Caco-2 (cell line): ENCODE results near the gene NEDD4L. TPM values are rescaled to one million over a fixed set of nuclear protein-coding genes. Genes with fewer than 3 reads are reported as not detected.

ENCODE experiments used
- BruUV-seq: library from RNA; stranded (reverse); fragments of 400-500 nt; replicated peaks from 2 replicates; lab custom pipeline; 2021; lab: Mats Ljungman, UMichigan
- CTCF ChIA-PET: fragments of 300-600 bp; sonication (Branson Sonifier 250); formaldehyde crosslinking; loops from one replicate; lab custom pipeline; 2022; ENCODE audit warnings: antibody characterized with exemption; lab: Charles Lee
- POLR2A ChIA-PET: fragments of 300-600 bp; sonication (Branson Sonifier 250); formaldehyde crosslinking; loops from one replicate; lab custom pipeline; 2022; ENCODE audit warnings: antibody characterized with exemption; lab: Charles Lee
- DNase-seq, 2 experiments: peaks; one replicate each; pipeline versions ENCODE4 v3.0.0 to v3.0.0-alpha.2; 2020 to 2022
- H3K27me3 ChIP-seq: replicated peaks from 2 replicates; pipeline ENCODE4 v1.6.0; 2011; ENCODE audit warnings: low read length; ENCODE audit not compliant: control insufficient read depth, insufficient read depth
- H3K36me3 ChIP-seq: 2 replicates; pipeline ENCODE4 v1.5.1; 2011; ENCODE audit warnings: low read length; ENCODE audit not compliant: control insufficient read depth, insufficient read depth
- H3K4me1 ChIP-seq: fragments of 250-450 bp; sonication (Bioruptor Pico); 2 replicates; pipeline ENCODE4 v1.5.1; 2020; ENCODE audit warnings: mild to moderate bottlenecking
- H3K4me3 ChIP-seq: 2 replicates; pipeline ENCODE4 v1.5.1; 2011; ENCODE audit warnings: low read depth, mild to moderate bottlenecking, control low read depth, low read length
- H3K9me3 ChIP-seq: fragments of 250-450 bp; sonication (Bioruptor Pico); 2 replicates; pipeline ENCODE4 v1.5.1; 2020; ENCODE audit warnings: mild to moderate bottlenecking, moderate library complexity
- H3K27ac Mint-ChIP-seq: one replicate; pipeline ENCODE4 v1.8.0; 2022; ENCODE audit warnings: mixed read lengths; ENCODE audit not compliant: unreplicated experiment
- H3K27me3 Mint-ChIP-seq: one replicate; pipeline ENCODE4 v1.8.0; 2022; ENCODE audit warnings: mixed read lengths; ENCODE audit not compliant: insufficient read depth, unreplicated experiment
- H3K36me3 Mint-ChIP-seq: one replicate; pipeline ENCODE4 v1.8.0; 2022; ENCODE audit warnings: mild to moderate bottlenecking, mixed read lengths; ENCODE audit not compliant: insufficient read depth, unreplicated experiment
- H3K4me1 Mint-ChIP-seq: one replicate; pipeline ENCODE4 v1.8.0; 2022; ENCODE audit warnings: low read depth, mixed read lengths; ENCODE audit not compliant: unreplicated experiment
- H3K4me3 Mint-ChIP-seq: one replicate; pipeline ENCODE4 v1.8.0; 2022; ENCODE audit warnings: mild to moderate bottlenecking, moderate library complexity, mixed read lengths; ENCODE audit not compliant: unreplicated experiment
- H3K9me3 Mint-ChIP-seq: one replicate; pipeline ENCODE4 v1.8.0; 2022; ENCODE audit warnings: mixed read lengths; ENCODE audit not compliant: unreplicated experiment
- intact Hi-C: fragments of 100-400 bp; cut with micrococcal nuclease; formaldehyde crosslinking; loops from one replicate; pipeline ENCODE4 v1.10.0; 2022; ENCODE audit not compliant: unreplicated experiment
- total RNA-seq: library from RNA; stranded (reverse); gene quantifications from 2 replicates; pipeline ENCODE4 v1.2.3, GENCODE V29; 2022
- TF ChIP-seq, protein P1 (sequence below), 2 experiments: fragments of 200-600 bp in 1 of 2; IDR thresholded peaks; 1 replicate in 1 of 2; 2 replicates in 1 of 2; pipeline versions ENCODE4 v1.5.1 to v1.8.0; 2011 to 2022; ENCODE audit warnings: antibody characterized with exemption in 1 of 2, control low read depth in 1 of 2, inconsistent platforms in 1 of 2, low read depth in 1 of 2, low read length in 1 of 2, mild to moderate bottlenecking in 1 of 2, moderate library complexity in 1 of 2; ENCODE audit not compliant: insufficient read depth in 1 of 2, severe bottlenecking in 1 of 2, unreplicated experiment in 1 of 2

NEDD4L gene
- total RNA-seq, 1 experiment from 2014 or later: 85.4 TPM

DNA sequence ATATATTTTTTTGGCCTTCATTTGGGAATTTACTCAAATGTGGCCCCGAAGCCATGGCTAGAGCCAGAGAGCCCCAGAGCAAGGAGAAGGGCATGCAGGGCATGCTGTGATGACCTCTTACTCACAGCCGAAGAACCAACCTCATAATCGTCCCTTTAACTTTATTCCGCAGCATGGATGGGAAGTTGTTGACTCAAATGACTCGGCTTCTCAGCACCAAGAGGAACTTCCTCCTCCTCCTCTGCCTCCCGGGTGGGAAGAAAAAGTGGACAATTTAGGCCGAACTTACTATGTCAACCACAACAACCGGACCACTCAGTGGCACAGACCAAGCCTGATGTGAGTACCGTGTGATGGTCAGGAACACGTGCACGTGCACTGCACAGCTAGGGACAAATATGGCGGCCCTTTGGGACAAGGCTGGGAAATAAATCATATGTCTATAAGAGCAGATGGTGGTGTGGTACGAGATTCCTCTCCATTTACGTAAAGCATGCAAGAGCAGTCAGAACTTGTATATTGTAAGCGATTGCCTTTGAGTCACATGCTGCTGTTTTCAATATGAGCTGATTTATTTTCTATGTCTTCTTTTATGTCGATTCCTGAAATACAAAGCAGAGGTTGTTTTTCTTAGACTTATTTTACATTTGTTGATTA lies 280.9 kb downstream of the NEDD4L start:
- H3K27me3 ChIP-seq: no peaks in the 10 kb centered on the region
- 0 out of 2 replicates have a peak, but pooled peaks cover 4% of the 10 kb centered on the region for H3K4me1 ChIP-seq
- intact Hi-C loops: no loop called here
- H3K36me3 ChIP-seq: no peaks in the 10 kb centered on the region
- DNase-seq: no peak
- CTCF ChIA-PET: no interaction called here
- TF ChIP-seq, protein P1, sequence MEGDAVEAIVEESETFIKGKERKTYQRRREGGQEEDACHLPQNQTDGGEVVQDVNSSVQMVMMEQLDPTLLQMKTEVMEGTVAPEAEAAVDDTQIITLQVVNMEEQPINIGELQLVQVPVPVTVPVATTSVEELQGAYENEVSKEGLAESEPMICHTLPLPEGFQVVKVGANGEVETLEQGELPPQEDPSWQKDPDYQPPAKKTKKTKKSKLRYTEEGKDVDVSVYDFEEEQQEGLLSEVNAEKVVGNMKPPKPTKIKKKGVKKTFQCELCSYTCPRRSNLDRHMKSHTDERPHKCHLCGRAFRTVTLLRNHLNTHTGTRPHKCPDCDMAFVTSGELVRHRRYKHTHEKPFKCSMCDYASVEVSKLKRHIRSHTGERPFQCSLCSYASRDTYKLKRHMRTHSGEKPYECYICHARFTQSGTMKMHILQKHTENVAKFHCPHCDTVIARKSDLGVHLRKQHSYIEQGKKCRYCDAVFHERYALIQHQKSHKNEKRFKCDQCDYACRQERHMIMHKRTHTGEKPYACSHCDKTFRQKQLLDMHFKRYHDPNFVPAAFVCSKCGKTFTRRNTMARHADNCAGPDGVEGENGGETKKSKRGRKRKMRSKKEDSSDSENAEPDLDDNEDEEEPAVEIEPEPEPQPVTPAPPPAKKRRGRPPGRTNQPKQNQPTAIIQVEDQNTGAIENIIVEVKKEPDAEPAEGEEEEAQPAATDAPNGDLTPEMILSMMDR (IDR thresholded peaks at IDR 0.05; ENCODE audit: insufficient read depth in 1 of 2, low read depth in 1 of 2, low read length in 1 of 2, severe bottlenecking in 1 of 2, unreplicated experiment in 1 of 2): no peak
- POLR2A ChIA-PET: no interaction called here
- BruUV-seq: no TSS peak
- H3K4me3 Mint-ChIP-seq: no peak overlapping the region
- H3K9me3 Mint-ChIP-seq: no peaks in the 10 kb centered on the region
- peaks cover 27% of the 10 kb centered on the region for H3K36me3 Mint-ChIP-seq
- H3K27me3 Mint-ChIP-seq: no peaks in the 10 kb centered on the region
- H3K4me1 Mint-ChIP-seq: no peaks in the 10 kb centered on the region
- H3K4me3 ChIP-seq: no peak overlapping the region
- H3K27ac Mint-ChIP-seq: no peak overlapping the region
- H3K9me3 ChIP-seq: no peaks in the 10 kb centered on the region

DNA sequence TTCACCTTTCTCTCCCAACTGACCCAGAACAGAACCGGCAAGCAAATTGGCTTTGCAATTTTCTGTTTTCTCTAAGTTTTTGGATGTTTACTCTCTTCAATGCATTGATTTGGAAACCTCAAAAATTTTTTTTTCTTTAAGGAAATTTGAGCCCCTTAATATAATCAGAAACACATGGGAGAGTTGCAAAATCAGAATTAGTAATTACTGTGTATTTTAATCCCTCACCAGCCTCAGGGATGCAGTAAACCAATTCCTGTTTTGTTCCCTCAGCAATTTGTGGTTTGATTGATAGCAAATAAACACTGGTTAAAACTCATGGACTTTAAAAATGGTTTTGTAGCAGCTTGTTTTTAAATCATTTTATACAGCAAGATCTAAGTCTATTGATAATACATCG lies 281.5 kb downstream of the NEDD4L start:
- H3K4me3 ChIP-seq: no peak overlapping the region
- H3K27me3 Mint-ChIP-seq: no peaks in the 10 kb centered on the region
- H3K9me3 Mint-ChIP-seq: no peaks in the 10 kb centered on the region
- H3K4me1 ChIP-seq: 0 out of 2 replicates have a peak, but pooled peaks cover 4% of the 10 kb centered on the region
- H3K27me3 ChIP-seq: no peaks in the 10 kb centered on the region
- peaks cover 32% of the 10 kb centered on the region for H3K36me3 Mint-ChIP-seq
- no peak for DNase-seq
- TF ChIP-seq, protein P1 (IDR thresholded peaks at IDR 0.05; ENCODE audit: insufficient read depth in 1 of 2, low read depth in 1 of 2, low read length in 1 of 2, severe bottlenecking in 1 of 2, unreplicated experiment in 1 of 2): no peak
- POLR2A ChIA-PET: no interaction called here
- BruUV-seq: no TSS peak
- CTCF ChIA-PET: no interaction called here
- no peaks in the 10 kb centered on the region for H3K36me3 ChIP-seq
- H3K4me1 Mint-ChIP-seq: no peaks in the 10 kb centered on the region
- no peaks in the 10 kb centered on the region for H3K9me3 ChIP-seq
- H3K4me3 Mint-ChIP-seq: no peak overlapping the region
- H3K27ac Mint-ChIP-seq: no peak overlapping the region
- intact Hi-C loops: no loop called here

DNA sequence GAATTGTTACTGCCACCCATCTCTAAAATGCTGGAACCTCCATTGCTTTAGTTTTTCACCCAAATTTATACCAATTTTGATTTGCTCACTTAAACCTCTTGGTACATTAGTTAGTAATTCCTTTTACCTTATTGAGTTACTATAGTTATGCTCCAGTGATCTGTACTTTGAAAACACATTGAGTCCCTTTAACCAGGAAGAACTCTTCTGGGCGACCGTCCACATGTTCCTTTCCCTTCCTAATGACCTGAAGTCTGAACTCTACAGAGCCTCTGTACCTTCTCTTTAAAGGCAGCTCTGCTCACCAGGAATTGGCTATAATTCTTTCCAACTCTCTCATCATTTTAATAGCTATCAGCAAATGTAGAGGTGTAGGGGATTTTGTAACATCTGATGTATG lies 290.0 kb downstream of the NEDD4L start:
- Histone ChIP-seq H3K27me3 (no peaks in the 10 kb centered on the region), H3K4me3 (no peak overlapping the region), H3K9me3 (no peaks in the 10 kb centered on the region), H3K4me1 (no peaks in the 10 kb centered on the region), H3K36me3 (no peaks in the 10 kb centered on the region; the same call in 1 of the 2 replicates)
- Mint-ChIP-seq H3K36me3 (peaks cover 53% of the 10 kb centered on the region), H3K27ac (no peak overlapping the region), H3K9me3 (no peaks in the 10 kb centered on the region), H3K4me3 (no peak overlapping the region), H3K27me3 (no peaks in the 10 kb centered on the region), H3K4me1 (peaks cover 8% of the 10 kb centered on the region)
- BruUV-seq: no TSS peak
- ChIA-PET POLR2A (no interaction called here), CTCF (no interaction called here)
- DNase-seq: no peak
- TF ChIP-seq, protein P1 (IDR thresholded peaks at IDR 0.05; ENCODE audit: insufficient read depth in 1 of 2, low read depth in 1 of 2, low read length in 1 of 2, severe bottlenecking in 1 of 2, unreplicated experiment in 1 of 2): no peak
- intact Hi-C loops: no loop called here
